Heart left ventricle (tissue), 16 donors: ENCODE measurements around the gene CLDN16. TPM values are rescaled to one million over a fixed set of nuclear protein-coding genes. Genes with fewer than 3 reads are reported as not detected.

ENCODE experiments used
- ATAC-seq, 4 donors: fragments of 200-7000 bp; cut with Tn5 transposase; one replicate each; pipeline ENCODE4 v1.9.1; 2020 to 2022; ENCODE audit warnings: moderate library complexity in 4 of 4, mild to moderate bottlenecking in 3 of 4, moderate number of reproducible peaks in 1 of 4
- DNase-seq, 5 donors: peaks; one replicate each; pipeline ENCODE4 v3.0.0-alpha.2; 2020
- H3K27ac ChIP-seq, 12 donors: fragments of 200-600 bp; sonication (generic) in 4 of 12; one replicate each; pipeline versions ENCODE4 v1.5.0 to v1.8.0; 2016 to 2022; ENCODE audit warnings: mild to moderate bottlenecking in 2 of 12
- H3K27me3 ChIP-seq, 9 donors: fragments of 200-600 bp; sonication (generic) in 2 of 9; one replicate each; pipeline versions ENCODE4 v1.5.1 to v1.8.0; 2016 to 2022; ENCODE audit warnings: mild to moderate bottlenecking in 3 of 9
- H3K36me3 ChIP-seq, 9 donors: fragments of 200-600 bp; sonication (generic) in 2 of 9; one replicate each; pipeline versions ENCODE4 v1.5.0 to v1.8.0; 2018 to 2022; ENCODE audit warnings: mild to moderate bottlenecking in 2 of 9
- H3K4me1 ChIP-seq, 12 donors: fragments of 200-600 bp; sonication (generic) in 4 of 12; one replicate each; pipeline versions ENCODE4 v1.5.0 to v1.8.0; 2016 to 2022; ENCODE audit warnings: mild to moderate bottlenecking in 3 of 12
- H3K4me3 ChIP-seq, 12 donors: fragments of 200-600 bp; sonication (generic) in 4 of 12; one replicate each; pipeline versions ENCODE4 v1.5.0 to v1.8.0; 2017 to 2022; ENCODE audit warnings: mild to moderate bottlenecking in 9 of 12, moderate library complexity in 4 of 12
- H3K9me3 ChIP-seq, 12 donors: fragments of 200-600 bp; sonication (generic) in 4 of 12; one replicate each; pipeline versions ENCODE4 v1.5.0 to v1.8.0; 2016 to 2022; ENCODE audit warnings: mild to moderate bottlenecking in 1 of 12
- CTCF ChIP-seq, 12 donors: fragments of 200-600 bp; sonication (generic) in 4 of 12; IDR thresholded peaks; one replicate each; pipeline versions ENCODE4 v1.5.0 to v1.8.0; 2018 to 2022; ENCODE audit warnings: antibody characterized with exemption in 12 of 12, mild to moderate bottlenecking in 5 of 12
- POLR2A ChIP-seq, 2 donors: fragments of 450-650 bp; IDR thresholded peaks; one replicate each; pipeline ENCODE4 v1.6.1; 2017; ENCODE audit warnings: antibody characterized with exemption in 2 of 2, mild to moderate bottlenecking in 2 of 2, moderate library complexity in 2 of 2
- WGBS, 4 donors: extraction: QIAGEN DNeasy Blood & Tissue Kit in 2 of 4; methylation state at CpG; one replicate each; pipeline versions ENCODE4 v1.1.5 to v1.1.7; 2013 to 2018; 5-methylcytosine and 5-hydroxymethylcytosine counted together
- intact Hi-C, 10 donors: fragments of 100-400 bp; cut with DNase I; formaldehyde crosslinking; loops; one replicate each; pipeline versions ENCODE4 v1.11.1 to v1.14.2; 2022
- polyA plus RNA-seq, 2 donors: library from polyadenylated mRNA; stranded (reverse); fragments of 200-250 nt; gene quantifications; one replicate each; pipeline ENCODE4 v1.2.3, GENCODE V29; 2013
- total RNA-seq, 9 donors: library from RNA; depleted of rRNA in 2 of 9; stranded (reverse); fragments of >200 nt in 2 of 9; fragmentation: NEBNext Ultra II Directional in 3 of 9; extraction: Animal tissue kit (Norgen Biotek cat#: 25700) in 3 of 9; gene quantifications; one replicate each; pipeline versions ENCODE4 v1.1.0 to v1.2.4, GENCODE V29; 2016 to 2023
- donor health status: ischemic (EF 13 %, LVEDD 7.1; RV severe dilation, severe dysfunction).
- donor health status: healthy with polysubstance abuse.
- donor health status: DM: no; HTN: yes; CAD: no.
- donor health status: DM: no; HTN: no; CAD: no.
- donor health status: ischemic (EF 25% LVEDD 6.9; RV normal size, moderate dysfunction).
- donor health status: ischemic (EF 25% LVEDD 5.7; RV mildly dilated, moderate dysfunction).
- donor health status: healthy.
- donor health status: DM: yes; HTN: yes; CAD: no.
- donor health status: ischemic (EF 35%, LVEDD 5.7; RV mildly dilated, moderate dysfunction).
- donor health status: nonischemic (EF 11% LVEDD 7.7; RV severe dilation, severe dysfunction).
- donor health status: DM: yes; HTN: yes; CAD: no.
- donor health status: PGD.
- donor health status: ischemic (EF 29% LVEDD 5.4; RV normal size, mild dysfunction).
- donor health status: nonischemic (EF 23%, LVEDD 6.1; RV moderate dilation, normal function).

Gene CLDN16
- total and polyA plus RNA-seq, 11 donors, result 0.41 TPM; not detected in 10

- 79 to 87% (median 84%) methylated on average over 2 of the region's 2 CpGs for WGBS, 4 donors
- ATAC-seq (no peak), DNase-seq (no peak)
These were observed 60.3 kb downstream of the CLDN16 start for GRCh38 chr3:190448256-190448655.

DNA sequence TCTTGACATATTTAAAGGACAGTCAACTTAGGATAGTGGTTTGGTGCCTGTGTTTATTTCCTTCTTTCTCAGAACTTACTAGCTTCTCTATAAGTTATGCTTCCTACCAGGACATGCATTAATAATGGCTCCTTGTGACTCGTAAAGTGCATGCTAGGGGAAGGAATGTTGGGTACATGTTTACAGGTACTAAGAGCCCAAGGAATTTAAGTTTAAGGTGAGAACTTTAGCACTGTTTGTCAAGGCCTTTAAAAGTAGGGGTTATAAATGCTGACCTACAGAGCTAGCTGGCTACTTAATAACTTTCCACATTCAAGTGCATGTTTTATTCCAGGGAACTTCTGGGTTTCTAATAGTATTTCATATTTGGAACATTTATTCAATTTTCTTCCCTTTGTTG is 61.8 kb downstream of the CLDN16 start, which contains the start of gene TMEM207:
Gene TMEM207, minus strand, starts transcription at position 101 of the 400 bp plus-strand sequence. Its CDS starts 92 bp downstream, at position 9.
- Histone ChIP-seq H3K4me3 (no peak within 1 kb of the TSS), H3K4me1 (peaks cover 0 to 5% (median 0%) of the 10 kb centered on the region in 12 donors), H3K27me3 (peaks cover 0 to 3% (median 0%) of the 10 kb centered on the region in 9 donors), H3K9me3 (no peaks in the 10 kb centered on the region), H3K36me3 (no peaks in the 10 kb centered on the region), H3K27ac (no peak within 1 kb of the TSS)
- WGBS, 4 donors, result 80 to 95% (median 88%) methylated on average over 1 of the region's 1 CpG
- TF ChIP-seq POLR2A (IDR thresholded peaks at IDR 0.05), result no peak
- intact Hi-C loops, result no loop called here
- ATAC-seq (no peak), DNase-seq (no peak)

More at GRCh38 chr3:190448256-190448655, 60.3 kb downstream of the CLDN16 start:
- TF ChIP-seq POLR2A (IDR thresholded peaks at IDR 0.05), result no peak
- no peak for TF ChIP-seq CTCF (IDR thresholded peaks at IDR 0.05)
- peaks cover 0 to 5% (median 0%) of the 10 kb centered on the region in 12 donors for H3K4me1 ChIP-seq
- no peak overlapping the region for H3K4me3 ChIP-seq
- intact Hi-C loops, result no loop called here
- H3K9me3 ChIP-seq, result no peaks in the 10 kb centered on the region
- H3K27me3 ChIP-seq, result no peaks in the 10 kb centered on the region
- H3K27ac ChIP-seq, result no peak overlapping the region
- no peaks in the 10 kb centered on the region for H3K36me3 ChIP-seq

DNA sequence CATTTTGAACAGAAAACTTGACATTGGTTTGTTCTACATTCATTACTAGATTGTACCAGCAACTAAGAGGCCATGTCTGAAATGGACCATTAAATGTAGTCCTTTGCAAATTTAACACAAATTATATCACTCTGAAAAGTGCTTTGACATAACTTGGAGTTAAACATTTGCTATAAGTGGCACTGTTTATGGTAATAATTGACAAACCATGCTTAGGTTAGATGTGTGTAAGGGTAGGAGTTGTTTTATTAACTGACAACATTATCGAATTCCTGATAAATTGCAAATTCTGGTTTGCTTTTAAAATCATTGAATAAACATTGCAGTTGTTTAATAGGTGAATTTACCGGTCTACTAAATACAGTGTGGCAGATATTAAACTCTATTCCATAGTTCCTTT is 67.9 kb downstream of the CLDN16 start:
- TF ChIP-seq CTCF (IDR thresholded peaks at IDR 0.05) (no peak), POLR2A (IDR thresholded peaks at IDR 0.05) (no peak)
- Histone ChIP-seq H3K27me3 (peaks cover 0 to 3% (median 0%) of the 10 kb centered on the region in 9 donors), H3K36me3 (no peaks in the 10 kb centered on the region), H3K4me1 (no peaks in the 10 kb centered on the region), H3K9me3 (no peaks in the 10 kb centered on the region), H3K27ac (no peak overlapping the region), H3K4me3 (no peak overlapping the region)
- DNase-seq, result no peak
- intact Hi-C loops, result no loop called here
- no peak for ATAC-seq
- 89 to 91% (median 90%) methylated on average over 2 of the region's 2 CpGs for WGBS, 4 donors

DNA sequence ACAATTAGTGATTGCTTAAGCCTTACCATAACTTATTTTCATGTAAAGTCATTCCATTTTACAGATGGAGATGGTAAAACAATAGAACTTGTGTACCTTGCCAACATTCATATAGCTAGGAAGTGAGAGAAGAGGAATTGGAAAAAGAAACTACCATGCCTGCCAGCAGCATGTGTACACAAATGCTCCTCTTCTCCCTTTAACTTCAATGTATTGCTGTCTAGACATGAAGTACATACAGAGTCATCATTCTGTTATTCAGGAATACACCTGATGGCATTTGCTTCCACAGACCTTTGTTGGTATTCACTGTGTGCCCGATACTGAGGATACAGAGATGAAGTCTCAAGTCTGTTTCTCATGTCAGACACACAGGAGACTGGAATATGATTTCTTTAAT is 68.8 kb downstream of the CLDN16 start:
- no peaks in the 10 kb centered on the region for H3K36me3 ChIP-seq
- no peak for ATAC-seq
- 89 to 97% (median 96%) methylated on average over 1 of the region's 1 CpG for WGBS, 4 donors
- no peak overlapping the region for H3K27ac ChIP-seq
- no peaks in the 10 kb centered on the region for H3K9me3 ChIP-seq
- intact Hi-C loops, result no loop called here
- no peak for DNase-seq
- no peak overlapping the region for H3K4me3 ChIP-seq
- TF ChIP-seq POLR2A (IDR thresholded peaks at IDR 0.05), result no peak
- TF ChIP-seq CTCF (IDR thresholded peaks at IDR 0.05), result no peak
- peaks cover 0 to 3% (median 0%) of the 10 kb centered on the region in 9 donors for H3K27me3 ChIP-seq
- H3K4me1 ChIP-seq, result no peaks in the 10 kb centered on the region

DNA sequence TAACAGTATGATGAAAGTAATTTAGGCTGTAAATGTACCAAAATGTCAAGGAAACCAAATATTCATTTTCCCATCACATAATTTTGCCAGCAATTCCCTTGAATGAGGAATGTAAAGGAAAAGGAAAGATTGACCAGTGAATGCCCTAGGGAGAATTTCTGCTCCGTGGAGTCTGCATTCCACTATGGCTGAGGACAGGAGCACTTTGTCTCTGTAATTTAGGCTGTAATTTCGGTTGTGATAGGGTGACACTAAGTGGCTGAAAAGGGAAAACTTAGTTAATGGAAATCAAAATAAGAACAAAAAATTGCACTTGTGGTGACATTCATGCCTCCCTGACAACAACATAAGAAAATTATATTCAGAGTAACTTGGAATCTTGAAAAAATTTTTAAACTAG is 70.1 kb downstream of the CLDN16 start:
- TF ChIP-seq CTCF (IDR thresholded peaks at IDR 0.05), result no peak
- TF ChIP-seq POLR2A (IDR thresholded peaks at IDR 0.05), result no peak
- WGBS, 4 donors, result 7 to 28% (median 13%) methylated on average over 2 of the region's 2 CpGs

More for the DNA sequence above, 70.1 kb downstream of the CLDN16 start:
- no peak overlapping the region for H3K27ac ChIP-seq
- intact Hi-C loops, result no loop called here
- H3K36me3 ChIP-seq, result no peaks in the 10 kb centered on the region
- H3K4me3 ChIP-seq, result no peak overlapping the region
- H3K4me1 ChIP-seq, result no peaks in the 10 kb centered on the region
- H3K9me3 ChIP-seq, result no peaks in the 10 kb centered on the region
- no peak for DNase-seq
- ATAC-seq, result no peak
- peaks cover 0 to 3% (median 0%) of the 10 kb centered on the region in 9 donors for H3K27me3 ChIP-seq
